ENCODE data around the gene VASH2. TPM values are rescaled to one million over a fixed set of nuclear protein-coding genes. Genes with fewer than 3 reads are reported as not detected.

Gene VASH2
- total and polyA plus RNA-seq, 2 of the 4 experiments (the other 2 are of a cell fraction), result 0.90 to 1.2 TPM

GRCh38 chr1:213017447-213018273 is 67.3 kb downstream of the VASH2 start:
- no TSS peak for BruUV-seq (replicated peaks)
- DNase-seq (no peak), ATAC-seq (ENCODE audit: low read depth) (no peak)
- intact Hi-C loops (cut with micrococcal nuclease) (loop anchor here (5.0 to 10.0 kb wide), 3 partner anchors 35 to 1107 kb away; partner anchors contain the start of gene RPS6KC1), in situ Hi-C loops (cut with MboI; ENCODE audit: low sequenced_read_pairs) (no loop called here), dilution Hi-C loops (cut with HindIII; ENCODE audit: low sequenced_read_pairs, unreplicated experiment) (no loop called here)
- Histone ChIP-seq H2BK15ac (ENCODE audit: low read depth, low read length) (no peak overlapping the region), H2AFZ (replicated peaks; ENCODE audit: low read length, poor library complexity) (no peak overlapping the region), H3K4me2 (ENCODE audit: low read depth, low read length) (no peak overlapping the region), H2AK5ac (ENCODE audit: low read depth, low read length) (no peak overlapping the region), H3K9ac (ENCODE audit: low read depth, low read length) (no peak overlapping the region), H3K27ac (ENCODE audit: insufficient read depth, low read length) (no peak overlapping the region), H2BK120ac (ENCODE audit: low read depth, low read length) (no peak overlapping the region), H4K91ac (ENCODE audit: insufficient read depth, low read depth, low read length) (no peak overlapping the region), H3K36me3 (ENCODE audit: control insufficient read depth, insufficient read depth, low read length) (no peaks in the 10 kb centered on the region; the same call in 1 of the 2 replicates), H3K23ac (ENCODE audit: low read depth, low read length) (no peak overlapping the region), H3K14ac (replicated peaks; ENCODE audit: low read depth, low read length) (no peak overlapping the region), H3K79me1 (ENCODE audit: low read depth in 1 of 2, low read length in 2 of 2) (peaks cover 3 to 20% of the 10 kb centered on the region in 2 experiments; a peak in 3 of 4 replicates), H3K9me3 (ENCODE audit: control insufficient read depth, insufficient read depth, low read length) (no peaks in the 10 kb centered on the region), H3K18ac (ENCODE audit: low read depth, low read length) (no peak overlapping the region), H4K8ac (ENCODE audit: low read depth in 2 of 2, low read length in 2 of 2) (no peak overlapping the region), H3K4me3 (ENCODE audit: insufficient read depth, low read depth, low read length) (no peak overlapping the region), H3K4me1 (ENCODE audit: control insufficient read depth, insufficient read depth, low read length) (no peaks in the 10 kb centered on the region; the same call in 1 of the 2 replicates), H3K9me1 (ENCODE audit: insufficient read depth, low read length) (no peaks in the 10 kb centered on the region), H4K20me1 (ENCODE audit: insufficient read depth, low read length) (no peaks in the 10 kb centered on the region), H2AK9ac (replicated peaks; ENCODE audit: low read depth, low read length, poor library complexity) (no peak overlapping the region), H4K5ac (ENCODE audit: low read depth, low read length) (no peak overlapping the region), H3K27me3 (ENCODE audit: control insufficient read depth, insufficient read depth, low read length) (peaks cover 2% of the 10 kb centered on the region; the same call in 1 of the 2 replicates), H3K4ac (ENCODE audit: low read depth, low read length) (no peak overlapping the region), H2BK5ac (ENCODE audit: low read depth, low read length, poor library complexity, severe bottlenecking) (no peak overlapping the region), H3K56ac (ENCODE audit: extremely low read depth, insufficient read depth, low read length) (no peak overlapping the region), H2BK20ac (ENCODE audit: low read depth, low read length) (no peak overlapping the region)
- no peak for TF ChIP-seq FOS (IDR thresholded peaks at IDR 0.05; ENCODE audit: low read depth, low read length)
- no peak for TF ChIP-seq RAD21 (IDR thresholded peaks at IDR 0.05; ENCODE audit: low read length)
- TF ChIP-seq MAFK (IDR thresholded peaks at IDR 0.05; ENCODE audit: low read depth, low read length), result no peak
- no peak for TF ChIP-seq NFE2L2 (IDR thresholded peaks at IDR 0.05; ENCODE audit: low read depth, low read length)
- TF ChIP-seq MXI1 (IDR thresholded peaks at IDR 0.05; ENCODE audit: borderline replicate concordance, low read depth, low read length), result no peak
- TF ChIP-seq BHLHE40 (IDR thresholded peaks at IDR 0.05; ENCODE audit: low read depth, low read length), result no peak
- no peak for TF ChIP-seq RFX5 (IDR thresholded peaks at IDR 0.05; ENCODE audit: low read depth, low read length)
- no peak for TF ChIP-seq ELK1 (IDR thresholded peaks at IDR 0.05; ENCODE audit: borderline replicate concordance, low read depth, low read length)
- TF ChIP-seq USF2 (IDR thresholded peaks at IDR 0.05; ENCODE audit: low read depth, low read length), result no peak
- TF ChIP-seq SMC3 (IDR thresholded peaks at IDR 0.05; ENCODE audit: low read depth, low read length), result no peak
- TF ChIP-seq CEBPB (IDR thresholded peaks at IDR 0.05; ENCODE audit: low read depth, low read length), result no peak
- no peak for TF ChIP-seq POLR2A (IDR thresholded peaks at IDR 0.05; ENCODE audit: low read depth, low read length)
- POLR2A ChIA-PET (ENCODE audit: unreplicated experiment), result no interaction called here
- WGBS, 2 experiments (ENCODE audit: extremely low coverage in 2 of 2, insufficient read length in 1 of 2), result no CpG with 5 or more reads among the region's 9 CpGs
- CTCF ChIA-PET, result no interaction called here
